DMS53 treated with DMSO at 0.1 percent for 48 hours (cell line): ENCODE data around the gene CD300LD.
"Not testable (repeated sequence)": the region's sequence is repeated elsewhere in the genome, so short reads cannot be mapped to it uniquely, and the experiment has no call there.

Experiments
- DNase-seq: peaks from one replicate; lab custom pipeline; 2025; ENCODE audit not compliant: unreplicated experiment; lab: John Stamatoyannopoulos, UW

CD300LD gene

GRCh38 chr17:74592087-74592990 is at the start of gene CD300LD:
TSS of gene CD300LD (minus strand) at chr17:74592283. CDS start at chr17:74592202, 81 bp downstream.
- no peak for DNase-seq

- DNase-seq: no peak
Observed at GRCh38 chr17:74641224-74641957, 49.3 kb upstream of the CD300LD start.

GRCh38 chr17:74639704-74640151 is 47.6 kb upstream of the CD300LD start:
- DNase-seq: no peak

GRCh38 chr17:74637926-74638325 is 45.8 kb upstream of the CD300LD start:
- DNase-seq: no peak

DNA sequence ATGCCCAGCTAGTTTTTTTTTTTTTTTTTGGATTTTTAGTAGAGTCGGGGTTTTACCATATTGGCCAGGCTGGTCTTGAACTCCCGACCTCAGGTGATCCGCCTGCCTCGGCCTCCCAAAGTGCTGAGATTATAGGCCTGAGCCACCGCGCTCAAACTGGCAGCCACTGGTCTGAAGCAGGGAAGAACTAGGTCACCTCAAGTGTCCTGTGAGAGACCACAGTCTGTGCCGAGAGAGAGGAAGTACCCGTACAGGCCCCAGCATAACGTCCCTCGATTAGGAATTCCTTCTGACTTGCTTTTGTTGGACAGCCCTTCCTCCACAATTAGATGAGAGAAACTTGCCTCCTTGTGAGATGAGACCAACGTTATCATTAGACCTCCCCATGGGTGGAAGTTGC is 45.2 kb upstream of the CD300LD start:
- no peak for DNase-seq

DNA sequence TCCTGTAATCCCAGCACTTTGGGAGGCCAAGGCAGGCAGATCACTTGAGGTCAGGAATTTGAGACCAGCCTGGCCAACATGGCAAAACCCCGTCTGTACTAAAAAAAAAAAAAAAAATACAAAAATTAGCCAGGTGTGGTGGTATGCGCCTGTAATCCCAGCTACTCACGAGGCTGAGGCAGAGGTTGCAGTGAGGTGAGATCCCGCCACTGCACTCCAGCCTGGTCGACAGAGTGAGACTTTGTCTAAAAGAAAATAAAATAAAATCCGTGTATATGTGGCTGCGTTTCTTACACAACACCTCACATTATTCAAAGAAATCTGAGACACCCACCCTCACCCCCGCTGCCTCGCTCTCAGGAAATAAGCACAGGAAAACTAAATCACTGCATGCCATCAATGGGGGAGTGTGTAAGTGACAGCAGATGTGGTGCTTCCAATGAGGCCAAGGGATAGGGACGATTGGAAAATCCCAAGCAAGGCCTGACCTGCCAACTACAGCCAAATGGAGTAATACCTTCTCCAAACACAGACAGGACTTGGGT is 44.5 kb upstream of the CD300LD start:
- not testable (repeated sequence) for DNase-seq

- DNase-seq: no peak
Observed at GRCh38 chr17:74635418-74635817, 43.3 kb upstream of the CD300LD start.

GRCh38 chr17:74633326-74633725 is 41.2 kb upstream of the CD300LD start:
- DNase-seq: peak; percentile 91

GRCh38 chr17:74632617-74633016 is 40.5 kb upstream of the CD300LD start:
- DNase-seq: no peak

DNA sequence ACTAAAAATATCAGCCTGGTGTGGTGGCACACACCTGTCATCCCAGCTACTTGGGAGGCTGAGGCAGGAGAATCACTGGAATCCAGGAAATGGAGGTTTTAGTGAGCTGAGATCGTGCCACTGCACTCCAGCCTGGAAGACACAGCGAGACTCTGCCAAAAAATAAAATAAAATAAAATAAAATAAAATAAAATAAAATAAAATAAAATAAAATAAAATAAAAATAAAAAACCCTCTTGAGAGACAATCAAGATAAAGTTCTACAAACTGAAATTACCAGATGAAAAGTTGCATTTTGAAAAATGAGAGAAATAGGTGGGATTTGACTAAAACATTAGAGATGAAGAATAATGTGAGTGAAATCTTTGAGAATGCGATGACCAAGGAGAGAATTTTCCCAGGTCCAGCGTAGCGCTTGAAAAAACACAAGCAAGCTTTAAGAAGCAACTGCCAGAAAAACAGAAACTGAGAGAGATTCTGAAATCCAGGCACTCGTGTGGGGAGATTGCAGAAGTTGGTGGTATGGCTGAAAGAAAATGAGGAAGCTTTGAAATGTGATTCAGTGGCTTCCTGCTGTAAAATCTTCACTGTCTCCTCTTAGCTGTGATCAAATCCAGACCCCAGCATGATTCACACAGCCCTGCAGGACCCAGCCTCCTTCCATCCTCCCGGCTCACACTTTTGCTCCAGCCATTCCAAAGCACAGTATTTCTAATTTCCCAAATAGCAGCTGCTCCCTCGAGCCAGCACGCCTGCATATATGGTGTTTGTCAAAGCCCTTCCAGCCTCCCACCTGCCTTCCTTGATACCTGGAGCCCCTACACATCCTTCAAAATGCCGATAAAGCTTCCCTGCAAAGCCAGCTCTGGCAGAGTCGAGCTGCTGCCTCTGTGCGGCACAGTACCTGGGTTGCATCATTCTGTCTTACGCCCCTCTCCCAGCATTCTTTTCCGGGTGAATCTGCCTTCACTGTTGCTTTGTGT is 39.7 kb upstream of the CD300LD start:
- DNase-seq: no peak

DNA sequence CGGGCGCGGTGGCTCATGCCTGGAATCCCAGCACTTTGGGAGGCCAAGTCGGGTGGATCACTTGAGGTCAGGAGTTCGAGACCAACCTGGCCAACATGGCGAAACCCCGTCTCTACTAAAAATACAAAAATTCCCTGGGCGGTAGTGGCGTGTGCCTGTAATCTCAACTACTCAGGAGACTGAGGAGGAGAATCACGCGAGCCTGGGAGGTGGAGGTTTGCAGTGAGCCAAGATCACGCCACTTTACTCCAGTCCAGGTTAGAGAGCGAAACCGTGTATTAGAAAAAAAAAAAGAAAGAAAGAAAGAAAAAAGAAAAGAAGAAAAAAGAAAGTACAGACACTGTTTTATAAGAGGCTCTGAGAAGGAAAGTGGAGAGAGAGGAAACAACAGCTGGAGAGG is 38.2 kb upstream of the CD300LD start:
- not testable (repeated sequence) for DNase-seq

GRCh38 chr17:74625661-74626060 is 33.6 kb upstream of the CD300LD start:
- DNase-seq: no peak

DNA sequence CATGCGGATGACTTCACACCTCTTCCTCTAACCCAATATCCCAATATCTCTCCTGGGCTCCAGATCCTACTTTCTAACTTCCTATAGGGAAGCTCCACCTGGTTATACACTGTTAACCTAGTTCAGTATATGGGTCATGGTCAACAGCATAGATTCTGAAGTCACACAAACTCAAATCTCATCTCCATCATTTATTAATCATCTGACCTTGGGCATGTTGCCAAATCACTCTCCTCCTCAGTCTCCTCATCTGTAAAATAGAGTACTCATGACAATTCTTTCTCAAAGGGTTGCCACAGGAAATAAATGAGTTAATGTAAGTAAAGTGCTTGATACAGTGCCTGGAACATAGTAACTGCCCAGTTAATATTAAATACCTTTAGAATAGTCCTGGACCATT is 32.0 kb upstream of the CD300LD start:
- DNase-seq: no peak

DNA sequence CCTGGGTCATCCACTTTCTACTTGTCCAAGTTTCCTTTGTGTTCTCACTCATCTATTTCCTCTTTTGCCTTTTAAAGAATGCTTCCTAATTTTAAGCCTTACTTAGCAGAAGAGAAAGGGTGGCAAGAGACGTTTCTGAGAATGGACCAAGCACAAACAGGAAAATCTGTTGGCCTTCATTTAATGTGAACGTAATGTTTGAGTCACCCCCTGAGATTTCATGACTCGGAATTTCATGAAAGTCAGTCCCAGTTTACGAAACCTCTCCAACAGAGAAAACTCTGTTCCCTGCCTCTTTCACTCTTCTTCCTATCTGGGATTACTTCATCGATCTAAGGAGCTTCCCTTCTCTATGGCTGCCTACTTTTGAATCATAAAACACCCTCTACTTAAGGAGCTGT is 31.6 kb upstream of the CD300LD start, which contains the start of gene CD300E:
Gene CD300E, minus strand, starts transcription at position 46 of the 401 bp plus-strand sequence. CDS start 117 bp downstream, outside the sequence.
- no peak for DNase-seq

DNA sequence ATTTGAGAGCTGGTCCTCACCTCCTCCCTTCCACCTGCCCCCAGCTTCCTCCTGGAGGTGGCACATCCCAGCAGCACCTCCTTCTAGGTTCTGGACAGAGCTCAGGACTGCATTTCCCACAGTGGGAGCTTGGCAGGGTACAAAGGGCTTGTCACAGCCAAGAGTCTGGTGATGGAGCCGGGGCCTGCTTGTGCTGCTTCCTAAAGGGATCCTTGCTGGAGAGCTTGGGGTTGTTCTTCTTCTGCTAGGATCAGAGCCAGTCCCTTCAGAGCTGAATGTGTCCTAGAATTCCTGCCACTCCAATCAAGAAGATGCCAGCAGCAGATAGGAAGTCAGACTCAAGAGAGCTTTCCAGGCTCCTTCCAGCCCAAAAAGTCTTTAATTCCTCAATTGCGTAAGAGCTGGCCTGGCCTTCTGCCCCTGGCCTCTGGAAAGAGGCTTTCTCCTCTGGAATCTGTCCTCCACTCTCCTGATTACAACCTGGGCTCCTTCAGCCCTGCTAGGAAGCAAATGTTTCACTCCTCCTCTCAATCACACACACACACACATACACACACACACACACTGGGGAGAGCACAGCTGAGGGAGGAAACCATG is 27.1 kb upstream of the CD300LD start:
- no peak for DNase-seq

- no peak for DNase-seq
Observed at GRCh38 chr17:74618451-74618850, 26.4 kb upstream of the CD300LD start.

DNA sequence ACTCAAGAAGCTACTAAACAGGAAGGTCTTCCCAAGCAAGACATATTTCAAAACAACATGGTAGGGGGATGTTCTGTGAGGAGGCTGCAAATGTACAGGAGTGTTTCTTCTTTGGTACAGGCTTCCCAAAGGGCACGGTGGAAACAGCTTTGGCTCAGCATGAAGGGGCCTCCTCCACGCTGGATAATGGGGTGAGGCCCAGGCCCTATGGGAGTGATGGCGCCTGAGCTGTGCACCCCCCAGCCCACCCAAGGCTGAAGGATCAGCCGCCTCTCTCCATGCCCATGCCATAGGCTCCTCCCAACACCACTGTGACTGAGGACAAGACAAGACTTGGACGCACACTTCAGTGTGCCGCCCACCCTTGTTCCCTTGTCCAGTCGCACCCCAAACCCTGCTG is 24.6 kb upstream of the CD300LD start:
- no peak for DNase-seq

DNA sequence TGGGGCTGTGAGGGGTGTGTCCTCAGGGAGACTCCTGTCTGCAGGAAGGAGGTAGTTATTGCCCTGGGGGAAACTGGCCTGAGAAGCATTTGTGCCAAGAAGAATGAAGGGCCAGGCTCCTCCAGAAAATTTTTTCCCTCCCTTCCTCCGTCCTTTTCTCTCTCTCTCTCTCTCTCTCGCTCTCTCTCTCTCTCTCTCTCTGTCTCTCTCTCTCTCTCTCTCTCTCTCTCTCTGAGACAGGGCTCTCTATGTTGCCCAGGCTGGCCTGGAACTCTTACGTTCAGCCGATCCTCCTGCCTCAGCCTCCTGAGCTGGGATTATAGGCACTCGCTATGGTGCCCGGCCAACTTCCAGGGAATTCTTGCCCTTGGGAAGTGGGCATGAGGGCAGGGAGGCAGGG is 20.0 kb upstream of the CD300LD start:
- DNase-seq: no peak

- no peak for DNase-seq
Observed at GRCh38 chr17:74610108-74610507, 18.0 kb upstream of the CD300LD start.

DNA sequence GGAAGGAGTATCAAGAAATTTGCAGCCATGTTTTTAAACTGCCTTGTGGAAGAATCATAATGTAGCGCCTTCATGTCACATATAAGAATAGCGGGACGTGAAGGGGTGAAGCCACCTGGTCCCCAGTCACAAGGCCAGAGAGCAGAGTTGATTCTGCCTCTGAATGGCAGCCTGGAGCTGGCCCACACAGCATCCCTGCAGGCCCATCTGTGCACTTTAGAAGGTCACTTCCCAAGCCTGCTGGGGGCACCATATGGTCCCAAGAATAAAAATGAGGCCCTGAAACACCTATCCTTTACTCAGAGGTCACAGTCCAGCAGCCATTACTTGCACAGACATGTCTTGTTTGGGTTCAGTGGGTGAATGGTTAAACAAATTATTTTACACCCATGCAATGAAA is 16.4 kb upstream of the CD300LD start:
- no peak for DNase-seq
